ENCODE data around the gene NAP1L4.

The NAP1L4 gene

DNA sequence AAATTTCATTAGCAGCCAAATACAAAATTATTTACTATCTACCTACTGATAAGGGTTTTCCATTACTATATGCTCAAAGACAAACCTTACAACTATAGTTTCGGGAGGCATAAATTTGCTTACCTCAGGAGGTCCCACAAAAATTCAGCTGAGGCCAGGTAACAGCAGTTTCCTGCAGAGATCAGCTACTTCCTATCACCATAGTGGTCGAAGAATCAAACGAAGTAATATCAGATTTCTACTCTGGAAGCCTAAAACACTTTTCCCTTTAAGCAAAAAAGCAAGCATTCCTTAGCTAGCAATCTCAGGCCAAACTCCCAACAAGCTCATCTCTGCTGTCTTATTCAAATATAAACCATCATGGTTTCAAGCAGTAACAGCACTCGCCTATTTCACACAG is 3.1 kb downstream of the NAP1L4 start:
- Histone ChIP-seq H3K9ac (ENCODE audit: low read depth, low read length, poor library complexity, severe bottlenecking) (peak overlapping the region; percentile 98), H3K79me2 (ENCODE audit: insufficient read depth, low read length) (peaks cover 79% of the 10 kb centered on the region), H3K9me3 (ENCODE audit: insufficient read depth, low read depth, low read length) (no peaks in the 10 kb centered on the region), H3K36me3 (ENCODE audit: insufficient read depth, low read length) (peaks cover 8% of the 10 kb centered on the region; the same call in 1 of the 2 replicates), H3F3A (ENCODE audit: low read depth) (peaks cover 4% of the 10 kb centered on the region; the same call in 1 of the 2 replicates), H3K4me2 (ENCODE audit: low read depth, low read length, poor library complexity, severe bottlenecking) (peak overlapping the region; percentile 81), H3K27me3 (ENCODE audit: insufficient read depth, low read length, poor library complexity, severe bottlenecking) (no peaks in the 10 kb centered on the region), H3K4me1 (ENCODE audit: insufficient read depth, low read length, poor library complexity, severe bottlenecking) (peaks cover 34% of the 10 kb centered on the region), H3K4me3 (ENCODE audit: low read length, poor library complexity, severe bottlenecking) (peak overlapping the region; percentile 99), H4K20me1 (ENCODE audit: insufficient read depth, low read length, poor library complexity, severe bottlenecking) (peaks cover 77% of the 10 kb centered on the region), H2AFZ (ENCODE audit: low read length) (no peak overlapping the region), H3K9me2 (replicated peaks; ENCODE audit: low read depth, low read length) (no peaks in the 10 kb centered on the region)
- TF ChIP-seq EZH2phosphoT487 (IDR thresholded peaks at IDR 0.05; ENCODE audit: borderline replicate concordance), result no peak
- TF ChIP-seq, protein P1, sequence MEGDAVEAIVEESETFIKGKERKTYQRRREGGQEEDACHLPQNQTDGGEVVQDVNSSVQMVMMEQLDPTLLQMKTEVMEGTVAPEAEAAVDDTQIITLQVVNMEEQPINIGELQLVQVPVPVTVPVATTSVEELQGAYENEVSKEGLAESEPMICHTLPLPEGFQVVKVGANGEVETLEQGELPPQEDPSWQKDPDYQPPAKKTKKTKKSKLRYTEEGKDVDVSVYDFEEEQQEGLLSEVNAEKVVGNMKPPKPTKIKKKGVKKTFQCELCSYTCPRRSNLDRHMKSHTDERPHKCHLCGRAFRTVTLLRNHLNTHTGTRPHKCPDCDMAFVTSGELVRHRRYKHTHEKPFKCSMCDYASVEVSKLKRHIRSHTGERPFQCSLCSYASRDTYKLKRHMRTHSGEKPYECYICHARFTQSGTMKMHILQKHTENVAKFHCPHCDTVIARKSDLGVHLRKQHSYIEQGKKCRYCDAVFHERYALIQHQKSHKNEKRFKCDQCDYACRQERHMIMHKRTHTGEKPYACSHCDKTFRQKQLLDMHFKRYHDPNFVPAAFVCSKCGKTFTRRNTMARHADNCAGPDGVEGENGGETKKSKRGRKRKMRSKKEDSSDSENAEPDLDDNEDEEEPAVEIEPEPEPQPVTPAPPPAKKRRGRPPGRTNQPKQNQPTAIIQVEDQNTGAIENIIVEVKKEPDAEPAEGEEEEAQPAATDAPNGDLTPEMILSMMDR (conservative IDR thresholded peaks at IDR 0.05; ENCODE audit: low read length), result no peak

DNA sequence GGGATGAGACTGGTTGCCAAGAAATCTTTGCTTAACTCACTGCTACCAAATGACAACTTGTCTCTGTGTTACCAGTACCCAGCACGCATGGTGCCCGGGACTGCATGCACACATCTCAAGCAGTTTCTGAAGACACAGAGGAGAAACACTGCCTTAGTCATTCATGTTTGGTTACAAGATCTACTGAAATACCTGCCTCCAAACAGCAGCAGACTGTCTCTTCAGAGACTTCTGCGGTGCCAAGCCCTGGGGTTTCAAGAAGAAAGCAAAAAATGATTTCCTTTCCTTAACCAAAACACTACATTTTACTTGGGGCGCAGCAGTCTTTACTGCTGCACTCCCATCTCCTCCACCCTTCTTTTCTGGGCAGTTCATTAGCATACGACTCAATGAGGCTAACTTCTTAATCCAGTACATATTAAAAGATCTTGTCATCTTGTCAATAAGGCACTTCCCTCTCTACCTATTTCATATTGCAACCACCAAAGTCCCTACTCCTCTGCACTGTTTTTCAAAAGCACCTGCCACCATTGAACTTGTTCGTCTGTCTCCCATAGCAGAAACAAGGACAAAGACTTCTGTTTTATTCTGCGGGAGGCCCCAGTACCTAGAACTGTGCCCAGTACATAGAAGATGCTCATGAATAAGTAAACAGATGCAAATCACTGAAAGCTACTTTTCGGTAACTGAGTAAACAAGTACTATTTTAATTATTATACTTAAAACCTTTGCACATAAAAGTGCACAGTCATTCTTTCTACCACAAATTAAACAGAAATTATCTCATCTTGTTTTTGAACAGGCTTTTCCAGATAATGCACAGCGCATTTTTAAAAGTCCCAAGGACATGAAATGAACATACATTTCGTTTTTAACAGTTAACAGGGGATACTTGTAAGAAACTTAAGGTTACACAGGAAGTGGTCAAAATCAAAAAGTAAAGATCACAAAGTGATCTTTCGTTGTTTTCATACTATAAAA is 4.0 kb downstream of the NAP1L4 start:
- peaks cover 33% of the 10 kb centered on the region for H3K4me1 ChIP-seq (ENCODE audit: insufficient read depth, low read length, poor library complexity, severe bottlenecking)
- no peak overlapping the region for H2AFZ ChIP-seq (ENCODE audit: low read length)
- no peaks in the 10 kb centered on the region for H3K9me3 ChIP-seq (ENCODE audit: insufficient read depth, low read depth, low read length)
- peak overlapping the region; percentile 99 for H3K4me3 ChIP-seq (ENCODE audit: low read length, poor library complexity, severe bottlenecking)
- peaks cover 8% of the 10 kb centered on the region; the same call in 1 of the 2 replicates for H3K36me3 ChIP-seq (ENCODE audit: insufficient read depth, low read length)
- peak overlapping the region; percentile 98 for H3K9ac ChIP-seq (ENCODE audit: low read depth, low read length, poor library complexity, severe bottlenecking)
- no peaks in the 10 kb centered on the region for H3K27me3 ChIP-seq (ENCODE audit: insufficient read depth, low read length, poor library complexity, severe bottlenecking)
- H3K79me2 ChIP-seq (ENCODE audit: insufficient read depth, low read length), result peaks cover 87% of the 10 kb centered on the region
- peaks cover 85% of the 10 kb centered on the region for H4K20me1 ChIP-seq (ENCODE audit: insufficient read depth, low read length, poor library complexity, severe bottlenecking)
- H3K4me2 ChIP-seq (ENCODE audit: low read depth, low read length, poor library complexity, severe bottlenecking), result peak overlapping the region; percentile 81
- H3F3A ChIP-seq (ENCODE audit: low read depth), result peaks cover 4% of the 10 kb centered on the region; the same call in 1 of the 2 replicates
- no peaks in the 10 kb centered on the region for H3K9me2 ChIP-seq (replicated peaks; ENCODE audit: low read depth, low read length)
- TF ChIP-seq EZH2phosphoT487 (IDR thresholded peaks at IDR 0.05; ENCODE audit: borderline replicate concordance), result no peak
- TF ChIP-seq, protein P1 (conservative IDR thresholded peaks at IDR 0.05; ENCODE audit: low read length), result no peak

DNA sequence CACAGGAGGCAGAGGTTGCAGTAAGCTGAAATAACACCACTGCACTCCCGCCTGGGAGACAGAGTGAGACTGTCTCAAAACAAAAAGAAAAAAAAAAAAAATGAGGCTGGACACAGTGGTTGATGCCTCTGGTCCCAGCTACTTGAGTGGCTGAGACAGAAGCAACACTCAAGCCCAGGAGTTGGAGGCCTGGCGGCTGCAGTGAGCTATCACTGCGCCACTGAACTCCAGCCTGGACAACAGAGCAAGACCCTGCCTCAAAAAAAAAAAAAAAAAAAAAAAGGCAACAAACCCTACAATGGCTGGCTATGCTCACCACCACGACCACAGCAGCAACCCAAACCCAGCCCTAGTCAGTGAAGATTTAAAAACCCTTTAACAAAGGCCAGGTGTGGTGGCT is 8.2 kb downstream of the NAP1L4 start:
- H3K9me2 ChIP-seq (replicated peaks; ENCODE audit: low read depth, low read length), result no peaks in the 10 kb centered on the region
- no peaks in the 10 kb centered on the region for H3K9me3 ChIP-seq (ENCODE audit: insufficient read depth, low read depth, low read length)
- H3K36me3 ChIP-seq (ENCODE audit: insufficient read depth, low read length), result peaks cover 10% of the 10 kb centered on the region; the same call in 1 of the 2 replicates
- no peak overlapping the region for H2AFZ ChIP-seq (ENCODE audit: low read length)
- H3K4me3 ChIP-seq (ENCODE audit: low read length, poor library complexity, severe bottlenecking), result no peak overlapping the region
- no peak overlapping the region for H3K9ac ChIP-seq (ENCODE audit: low read depth, low read length, poor library complexity, severe bottlenecking)
- H3F3A ChIP-seq (ENCODE audit: low read depth), result peaks cover 4% of the 10 kb centered on the region; the same call in 1 of the 2 replicates
- H3K79me2 ChIP-seq (ENCODE audit: insufficient read depth, low read length), result peaks cover 98% of the 10 kb centered on the region
- H3K27me3 ChIP-seq (ENCODE audit: insufficient read depth, low read length, poor library complexity, severe bottlenecking), result no peaks in the 10 kb centered on the region
- TF ChIP-seq, protein P1 (conservative IDR thresholded peaks at IDR 0.05; ENCODE audit: low read length), result no peak
- TF ChIP-seq EZH2phosphoT487 (IDR thresholded peaks at IDR 0.05; ENCODE audit: borderline replicate concordance), result no peak
- H3K4me1 ChIP-seq (ENCODE audit: insufficient read depth, low read length, poor library complexity, severe bottlenecking), result peaks cover 11% of the 10 kb centered on the region
- H4K20me1 ChIP-seq (ENCODE audit: insufficient read depth, low read length, poor library complexity, severe bottlenecking), result peaks cover 95% of the 10 kb centered on the region
- peak overlapping the region; percentile 17 for H3K4me2 ChIP-seq (ENCODE audit: low read depth, low read length, poor library complexity, severe bottlenecking)
